Liver (tissue), 3 donors: ENCODE results near the gene SLC45A1.

ENCODE experiments used
- FOXA1 ChIP-seq: IDR thresholded peaks from 2 replicates; pipeline ENCODE4 v1.6.1; 2016; ENCODE audit warnings: antibody characterized with exemption
- GABPA ChIP-seq, 2 donors: IDR thresholded peaks in 1 of 2; conservative IDR thresholded peaks in 1 of 2; 2 replicates each; pipeline ENCODE4 v1.6.1; 2016; ENCODE audit warnings: antibody characterized with exemption in 2 of 2, mild to moderate bottlenecking in 1 of 2, moderate library complexity in 1 of 2
- JUND ChIP-seq, 2 donors: IDR thresholded peaks; 2 replicates each; pipeline ENCODE4 v1.6.1; 2016; ENCODE audit warnings: antibody characterized with exemption in 2 of 2
- RAD21 ChIP-seq, 2 donors: IDR thresholded peaks; 2 replicates each; pipeline ENCODE4 v1.6.1; 2016; ENCODE audit warnings: antibody characterized with exemption in 2 of 2, mild to moderate bottlenecking in 2 of 2
- RXRA ChIP-seq, 2 donors: IDR thresholded peaks; 2 replicates each; pipeline ENCODE4 v1.6.1; 2017 to 2018; ENCODE audit warnings: antibody characterized with exemption in 2 of 2, mild to moderate bottlenecking in 1 of 2
- SP1 ChIP-seq: IDR thresholded peaks from 2 replicates; pipeline ENCODE4 v1.6.1; 2018; ENCODE audit warnings: antibody characterized with exemption, mild to moderate bottlenecking
- TAF1 ChIP-seq: conservative IDR thresholded peaks from 2 replicates; pipeline ENCODE4 v1.6.1; 2016; ENCODE audit warnings: antibody characterized with exemption, mild to moderate bottlenecking
- YY1 ChIP-seq: IDR thresholded peaks from 2 replicates; pipeline ENCODE4 v1.6.1; 2016; ENCODE audit warnings: antibody characterized with exemption, mild to moderate bottlenecking
- TF ChIP-seq, protein P1 (sequence below): fragments of 150-350 bp; IDR thresholded peaks from 2 replicates; pipeline ENCODE4 v1.5.1; 2017; ENCODE audit warnings: improper control_type of control experiment, low read depth, low read length; ENCODE audit not compliant: missing input control
- TF ChIP-seq, protein P2 (sequence below): IDR thresholded peaks from 2 replicates; pipeline ENCODE4 v1.6.1; 2016; ENCODE audit warnings: antibody characterized with exemption
- TF ChIP-seq, protein P3 (sequence below): IDR thresholded peaks from 2 replicates; pipeline ENCODE4 v1.6.1; 2016; ENCODE audit warnings: antibody characterized with exemption, mild to moderate bottlenecking
- TF ChIP-seq, protein P4 (sequence below): IDR thresholded peaks from 2 replicates; pipeline ENCODE4 v1.6.1; 2016; ENCODE audit warnings: antibody characterized with exemption
- donor health status: healthy.
- donor health status: healthy.

DNA sequence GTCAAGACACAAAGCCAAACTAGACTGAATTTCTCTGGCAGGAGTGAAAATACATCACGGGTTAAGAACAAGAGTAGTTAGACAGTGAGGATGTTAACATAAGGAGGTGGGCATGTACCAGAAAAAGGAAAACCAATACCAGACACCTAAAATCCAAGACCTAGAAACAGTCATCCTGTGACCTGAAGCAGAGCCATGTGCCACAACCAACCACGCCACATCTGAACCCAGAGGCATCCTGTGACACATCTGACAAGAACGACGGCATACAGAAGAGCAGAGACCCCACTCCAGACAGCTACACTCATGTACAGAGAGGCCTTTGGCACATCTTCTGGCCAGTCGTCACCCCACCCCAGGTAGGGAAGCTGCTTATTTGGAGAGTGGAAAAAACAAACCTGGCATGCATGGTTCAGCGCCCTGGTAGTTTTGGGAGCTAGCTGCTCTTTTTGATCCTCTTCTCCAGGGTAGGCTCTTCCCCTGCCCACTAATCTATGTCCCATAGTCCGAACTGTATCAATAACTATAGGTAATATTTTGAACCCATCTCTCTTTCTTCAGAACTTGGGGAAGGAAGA is 72.1 kb downstream of the SLC45A1 start:
- TF ChIP-seq, protein P1, sequence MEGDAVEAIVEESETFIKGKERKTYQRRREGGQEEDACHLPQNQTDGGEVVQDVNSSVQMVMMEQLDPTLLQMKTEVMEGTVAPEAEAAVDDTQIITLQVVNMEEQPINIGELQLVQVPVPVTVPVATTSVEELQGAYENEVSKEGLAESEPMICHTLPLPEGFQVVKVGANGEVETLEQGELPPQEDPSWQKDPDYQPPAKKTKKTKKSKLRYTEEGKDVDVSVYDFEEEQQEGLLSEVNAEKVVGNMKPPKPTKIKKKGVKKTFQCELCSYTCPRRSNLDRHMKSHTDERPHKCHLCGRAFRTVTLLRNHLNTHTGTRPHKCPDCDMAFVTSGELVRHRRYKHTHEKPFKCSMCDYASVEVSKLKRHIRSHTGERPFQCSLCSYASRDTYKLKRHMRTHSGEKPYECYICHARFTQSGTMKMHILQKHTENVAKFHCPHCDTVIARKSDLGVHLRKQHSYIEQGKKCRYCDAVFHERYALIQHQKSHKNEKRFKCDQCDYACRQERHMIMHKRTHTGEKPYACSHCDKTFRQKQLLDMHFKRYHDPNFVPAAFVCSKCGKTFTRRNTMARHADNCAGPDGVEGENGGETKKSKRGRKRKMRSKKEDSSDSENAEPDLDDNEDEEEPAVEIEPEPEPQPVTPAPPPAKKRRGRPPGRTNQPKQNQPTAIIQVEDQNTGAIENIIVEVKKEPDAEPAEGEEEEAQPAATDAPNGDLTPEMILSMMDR = no peak
- TF ChIP-seq GABPA (IDR thresholded peaks at IDR 0.05 in 1 of 2, conservative IDR thresholded peaks at IDR 0.05 in 1 of 2) (no peak), RXRA (IDR thresholded peaks at IDR 0.05) (no peak), RAD21 (IDR thresholded peaks at IDR 0.05) (no peak), JUND (IDR thresholded peaks at IDR 0.05) (no peak), FOXA1 (no peak), SP1 (no peak), TAF1 (no peak), YY1 (no peak)
- TF ChIP-seq, protein P2, sequence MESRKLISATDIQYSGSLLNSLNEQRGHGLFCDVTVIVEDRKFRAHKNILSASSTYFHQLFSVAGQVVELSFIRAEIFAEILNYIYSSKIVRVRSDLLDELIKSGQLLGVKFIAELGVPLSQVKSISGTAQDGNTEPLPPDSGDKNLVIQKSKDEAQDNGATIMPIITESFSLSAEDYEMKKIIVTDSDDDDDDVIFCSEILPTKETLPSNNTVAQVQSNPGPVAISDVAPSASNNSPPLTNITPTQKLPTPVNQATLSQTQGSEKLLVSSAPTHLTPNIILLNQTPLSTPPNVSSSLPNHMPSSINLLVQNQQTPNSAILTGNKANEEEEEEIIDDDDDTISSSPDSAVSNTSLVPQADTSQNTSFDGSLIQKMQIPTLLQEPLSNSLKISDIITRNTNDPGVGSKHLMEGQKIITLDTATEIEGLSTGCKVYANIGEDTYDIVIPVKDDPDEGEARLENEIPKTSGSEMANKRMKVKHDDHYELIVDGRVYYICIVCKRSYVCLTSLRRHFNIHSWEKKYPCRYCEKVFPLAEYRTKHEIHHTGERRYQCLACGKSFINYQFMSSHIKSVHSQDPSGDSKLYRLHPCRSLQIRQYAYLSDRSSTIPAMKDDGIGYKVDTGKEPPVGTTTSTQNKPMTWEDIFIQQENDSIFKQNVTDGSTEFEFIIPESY = no peak
- TF ChIP-seq, protein P3, sequence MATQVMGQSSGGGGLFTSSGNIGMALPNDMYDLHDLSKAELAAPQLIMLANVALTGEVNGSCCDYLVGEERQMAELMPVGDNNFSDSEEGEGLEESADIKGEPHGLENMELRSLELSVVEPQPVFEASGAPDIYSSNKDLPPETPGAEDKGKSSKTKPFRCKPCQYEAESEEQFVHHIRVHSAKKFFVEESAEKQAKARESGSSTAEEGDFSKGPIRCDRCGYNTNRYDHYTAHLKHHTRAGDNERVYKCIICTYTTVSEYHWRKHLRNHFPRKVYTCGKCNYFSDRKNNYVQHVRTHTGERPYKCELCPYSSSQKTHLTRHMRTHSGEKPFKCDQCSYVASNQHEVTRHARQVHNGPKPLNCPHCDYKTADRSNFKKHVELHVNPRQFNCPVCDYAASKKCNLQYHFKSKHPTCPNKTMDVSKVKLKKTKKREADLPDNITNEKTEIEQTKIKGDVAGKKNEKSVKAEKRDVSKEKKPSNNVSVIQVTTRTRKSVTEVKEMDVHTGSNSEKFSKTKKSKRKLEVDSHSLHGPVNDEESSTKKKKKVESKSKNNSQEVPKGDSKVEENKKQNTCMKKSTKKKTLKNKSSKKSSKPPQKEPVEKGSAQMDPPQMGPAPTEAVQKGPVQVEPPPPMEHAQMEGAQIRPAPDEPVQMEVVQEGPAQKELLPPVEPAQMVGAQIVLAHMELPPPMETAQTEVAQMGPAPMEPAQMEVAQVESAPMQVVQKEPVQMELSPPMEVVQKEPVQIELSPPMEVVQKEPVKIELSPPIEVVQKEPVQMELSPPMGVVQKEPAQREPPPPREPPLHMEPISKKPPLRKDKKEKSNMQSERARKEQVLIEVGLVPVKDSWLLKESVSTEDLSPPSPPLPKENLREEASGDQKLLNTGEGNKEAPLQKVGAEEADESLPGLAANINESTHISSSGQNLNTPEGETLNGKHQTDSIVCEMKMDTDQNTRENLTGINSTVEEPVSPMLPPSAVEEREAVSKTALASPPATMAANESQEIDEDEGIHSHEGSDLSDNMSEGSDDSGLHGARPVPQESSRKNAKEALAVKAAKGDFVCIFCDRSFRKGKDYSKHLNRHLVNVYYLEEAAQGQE = no peak
- TF ChIP-seq, protein P4, sequence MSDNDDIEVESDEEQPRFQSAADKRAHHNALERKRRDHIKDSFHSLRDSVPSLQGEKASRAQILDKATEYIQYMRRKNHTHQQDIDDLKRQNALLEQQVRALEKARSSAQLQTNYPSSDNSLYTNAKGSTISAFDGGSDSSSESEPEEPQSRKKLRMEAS = no peak
